ENCODE results near the gene CMIP. TPM values are rescaled to one million over a fixed set of nuclear protein-coding genes. Genes with fewer than 3 reads are reported as not detected.
A peak's percentile ranks its signal among the peaks of the same experiment; 100 is the strongest.

The CMIP gene
- total RNA-seq, 4 donors from 2014 or later: 16.7 to 104 (median 43.6) TPM

DNA sequence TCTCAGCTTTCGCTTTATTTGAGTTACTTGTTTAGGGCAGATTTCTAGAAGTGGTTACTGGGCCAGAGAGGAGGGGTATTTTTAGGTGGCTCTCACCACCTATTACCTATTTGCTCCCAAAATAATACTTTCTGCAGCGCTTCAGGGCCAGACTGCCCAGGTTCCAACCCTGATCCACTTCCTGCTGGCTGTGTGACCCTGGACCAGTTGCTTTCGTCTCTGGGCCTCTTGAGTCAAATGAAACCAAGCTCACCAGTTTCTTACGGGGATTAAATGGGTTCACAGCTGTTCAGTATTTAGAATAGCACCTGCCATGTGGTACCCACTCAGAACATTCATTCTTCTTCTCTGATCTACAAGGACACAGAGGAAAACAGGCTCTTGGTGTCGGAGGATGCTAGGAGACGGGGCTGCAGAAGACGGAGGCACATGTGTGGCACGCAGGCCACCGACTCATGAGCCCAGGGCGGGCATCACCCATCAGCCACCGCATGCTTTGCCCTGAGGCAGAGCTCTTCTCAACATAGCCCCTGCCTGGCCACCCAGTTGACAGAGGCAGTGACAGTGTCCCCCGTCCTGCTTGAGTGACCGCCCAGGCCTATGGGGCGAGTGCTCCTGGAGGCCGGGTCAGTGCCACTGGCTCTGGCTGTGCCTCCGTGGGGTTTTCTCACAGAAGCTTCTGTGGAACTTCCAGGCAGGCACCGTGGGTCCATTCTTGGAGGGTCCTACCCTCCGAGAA lies 185.5 kb downstream of the CMIP start:
- no peaks in the 10 kb centered on the region for H3K9me3 ChIP-seq
- no peak for DNase-seq
- H3K27ac ChIP-seq: no peak overlapping the region
- intact Hi-C loops (cut with DNase I; ENCODE audit: low total_unique reads): no loop called here
- H3K36me3 ChIP-seq: no peaks in the 10 kb centered on the region
- H3K27me3 ChIP-seq: no peaks in the 10 kb centered on the region
- no peak overlapping the region for H3K4me3 ChIP-seq
- no peak for TF ChIP-seq POLR2A (IDR thresholded peaks at IDR 0.05)
- TF ChIP-seq, protein P1, sequence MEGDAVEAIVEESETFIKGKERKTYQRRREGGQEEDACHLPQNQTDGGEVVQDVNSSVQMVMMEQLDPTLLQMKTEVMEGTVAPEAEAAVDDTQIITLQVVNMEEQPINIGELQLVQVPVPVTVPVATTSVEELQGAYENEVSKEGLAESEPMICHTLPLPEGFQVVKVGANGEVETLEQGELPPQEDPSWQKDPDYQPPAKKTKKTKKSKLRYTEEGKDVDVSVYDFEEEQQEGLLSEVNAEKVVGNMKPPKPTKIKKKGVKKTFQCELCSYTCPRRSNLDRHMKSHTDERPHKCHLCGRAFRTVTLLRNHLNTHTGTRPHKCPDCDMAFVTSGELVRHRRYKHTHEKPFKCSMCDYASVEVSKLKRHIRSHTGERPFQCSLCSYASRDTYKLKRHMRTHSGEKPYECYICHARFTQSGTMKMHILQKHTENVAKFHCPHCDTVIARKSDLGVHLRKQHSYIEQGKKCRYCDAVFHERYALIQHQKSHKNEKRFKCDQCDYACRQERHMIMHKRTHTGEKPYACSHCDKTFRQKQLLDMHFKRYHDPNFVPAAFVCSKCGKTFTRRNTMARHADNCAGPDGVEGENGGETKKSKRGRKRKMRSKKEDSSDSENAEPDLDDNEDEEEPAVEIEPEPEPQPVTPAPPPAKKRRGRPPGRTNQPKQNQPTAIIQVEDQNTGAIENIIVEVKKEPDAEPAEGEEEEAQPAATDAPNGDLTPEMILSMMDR (IDR thresholded peaks at IDR 0.05): no peak
- H3K4me1 ChIP-seq: peaks cover 0 to 4% of the 10 kb centered on the region in 2 donors

DNA sequence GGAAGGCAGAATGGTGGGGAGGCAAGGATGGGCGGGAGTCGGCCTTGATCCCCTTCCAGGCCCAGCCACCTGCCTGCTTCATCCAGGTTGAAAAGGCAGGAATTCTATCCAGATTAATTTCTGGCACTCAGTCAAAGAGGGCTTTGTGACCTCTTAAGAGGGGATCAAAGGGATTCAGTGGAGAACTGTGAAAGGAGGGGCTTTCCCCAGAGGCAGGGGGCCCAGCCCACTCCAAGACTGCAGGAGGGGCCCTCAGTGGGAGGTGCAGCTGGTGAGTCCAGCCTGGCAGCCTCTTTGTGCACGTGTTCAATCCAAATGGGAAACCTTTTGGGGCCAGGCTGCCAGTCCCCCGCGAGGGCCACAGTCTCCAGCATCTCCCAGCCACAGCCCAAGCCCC lies 186.0 kb downstream of the CMIP start:
- intact Hi-C loops (cut with DNase I; ENCODE audit: low total_unique reads): no loop called here
- DNase-seq: no peak
- Histone ChIP-seq H3K9me3 (no peaks in the 10 kb centered on the region), H3K27ac (no peak overlapping the region), H3K36me3 (no peaks in the 10 kb centered on the region), H3K4me3 (no peak overlapping the region), H3K27me3 (no peaks in the 10 kb centered on the region), H3K4me1 (no peaks in the 10 kb centered on the region)
- TF ChIP-seq POLR2A (IDR thresholded peaks at IDR 0.05): no peak
- TF ChIP-seq, protein P1 (IDR thresholded peaks at IDR 0.05): no peak

DNA sequence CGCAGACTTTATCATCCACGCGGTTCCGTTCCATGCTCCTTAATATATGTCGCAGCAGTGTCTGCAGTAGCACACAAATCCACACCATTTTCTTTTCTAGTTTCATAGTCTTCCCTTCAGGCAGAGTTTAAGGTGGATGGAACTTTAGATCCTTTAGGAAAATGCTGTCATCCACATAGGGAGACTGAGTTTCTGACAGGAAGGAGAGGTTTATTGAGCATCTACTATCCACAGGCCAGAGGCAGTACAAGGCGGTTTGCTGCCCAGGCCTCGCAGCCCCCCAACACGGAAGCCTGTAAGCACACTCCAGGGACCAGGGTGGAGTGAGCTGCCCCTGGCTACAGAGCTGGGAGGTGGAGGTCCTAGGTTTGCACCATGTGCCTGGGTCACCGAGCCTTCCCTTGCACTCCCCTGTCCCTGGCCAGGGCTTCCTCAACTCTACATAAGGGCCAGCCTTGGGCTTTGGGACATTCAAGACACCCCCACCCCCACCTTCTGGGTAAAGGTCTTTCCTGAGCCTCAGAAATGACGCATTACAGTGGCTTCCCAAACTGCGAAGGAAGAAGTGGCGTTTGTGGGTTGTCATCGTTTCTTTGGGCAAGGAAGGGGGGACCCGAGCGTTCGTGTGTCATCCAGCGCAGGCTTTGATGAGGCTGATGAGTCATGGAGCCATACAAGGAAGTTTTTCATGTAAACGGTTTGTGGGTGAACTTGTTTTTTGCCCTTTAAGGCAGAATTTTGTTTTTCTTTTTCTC lies 188.0 kb downstream of the CMIP start:
- no peak for DNase-seq
- peak overlapping the region in 1 of 2 donors; percentile 27 for H3K27ac ChIP-seq

DNA sequence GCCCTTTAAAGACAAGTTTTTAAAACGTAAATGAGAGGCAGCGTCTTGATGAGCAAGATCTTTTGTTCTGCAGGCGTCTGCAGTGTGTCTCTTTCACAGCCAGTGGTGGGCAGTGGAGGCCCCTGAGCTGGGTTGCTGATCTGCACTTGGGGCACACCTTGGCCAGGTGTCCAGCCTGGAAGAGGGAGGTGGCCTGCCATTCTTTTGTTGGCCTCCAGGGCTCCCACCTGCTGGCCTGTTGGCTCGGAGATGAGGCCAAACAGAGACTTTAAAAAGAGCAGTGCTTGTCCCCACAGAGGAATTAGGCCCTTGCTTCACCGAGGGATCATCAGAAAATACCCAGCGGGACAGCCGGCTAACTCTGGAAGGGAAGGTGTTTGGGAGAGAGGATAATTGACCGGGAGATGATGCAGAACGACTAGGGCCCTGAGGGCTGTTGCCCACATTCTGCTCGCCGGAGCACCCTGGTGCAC lies 188.6 kb downstream of the CMIP start:
- no peaks in the 10 kb centered on the region for H3K36me3 ChIP-seq
- no peaks in the 10 kb centered on the region for H3K9me3 ChIP-seq
- no peak for TF ChIP-seq POLR2A (IDR thresholded peaks at IDR 0.05)
- TF ChIP-seq, protein P1 (IDR thresholded peaks at IDR 0.05): no peak
- no peak for DNase-seq
- no peaks in the 10 kb centered on the region for H3K4me1 ChIP-seq
- H3K4me3 ChIP-seq: no peak overlapping the region
- peak overlapping the region in 1 of 2 donors; percentile 49 for H3K27ac ChIP-seq
- intact Hi-C loops (cut with DNase I; ENCODE audit: low total_unique reads): no loop called here
- H3K27me3 ChIP-seq: no peaks in the 10 kb centered on the region

More for the DNA sequence above, 188.0 kb downstream of the CMIP start:
- intact Hi-C loops (cut with DNase I; ENCODE audit: low total_unique reads): no loop called here
- Histone ChIP-seq H3K36me3 (no peaks in the 10 kb centered on the region), H3K9me3 (no peaks in the 10 kb centered on the region), H3K27me3 (no peaks in the 10 kb centered on the region), H3K4me1 (no peaks in the 10 kb centered on the region), H3K4me3 (no peak overlapping the region)
- TF ChIP-seq, protein P1 (IDR thresholded peaks at IDR 0.05): no peak
- TF ChIP-seq POLR2A (IDR thresholded peaks at IDR 0.05): no peak
